Choroid plexus epithelial cell (primary cell): Measurements from ENCODE around the gene TOMM40L.

Experiments used
- DNase-seq: peaks from one replicate; pipeline ENCODE4 v3.0.0-alpha.2; 2010; ENCODE audit warnings: low read depth
- H3K4me3 ChIP-seq: 2 replicates; pipeline ENCODE4 v1.5.1; 2011; ENCODE audit warnings: low read depth, mild to moderate bottlenecking, control low read depth, low read length, moderate library complexity
- TF ChIP-seq, protein P1 (sequence below): conservative IDR thresholded peaks from 2 replicates; pipeline ENCODE4 v1.5.1; 2011; ENCODE audit warnings: low read depth, mild to moderate bottlenecking, control low read depth, inconsistent platforms, low read length, moderate library complexity

The TOMM40L gene

GRCh38 chr1:161182214-161182613 is 43.6 kb upstream of the TOMM40L start:
- DNase-seq: peak; percentile 57
- TF ChIP-seq, protein P1, sequence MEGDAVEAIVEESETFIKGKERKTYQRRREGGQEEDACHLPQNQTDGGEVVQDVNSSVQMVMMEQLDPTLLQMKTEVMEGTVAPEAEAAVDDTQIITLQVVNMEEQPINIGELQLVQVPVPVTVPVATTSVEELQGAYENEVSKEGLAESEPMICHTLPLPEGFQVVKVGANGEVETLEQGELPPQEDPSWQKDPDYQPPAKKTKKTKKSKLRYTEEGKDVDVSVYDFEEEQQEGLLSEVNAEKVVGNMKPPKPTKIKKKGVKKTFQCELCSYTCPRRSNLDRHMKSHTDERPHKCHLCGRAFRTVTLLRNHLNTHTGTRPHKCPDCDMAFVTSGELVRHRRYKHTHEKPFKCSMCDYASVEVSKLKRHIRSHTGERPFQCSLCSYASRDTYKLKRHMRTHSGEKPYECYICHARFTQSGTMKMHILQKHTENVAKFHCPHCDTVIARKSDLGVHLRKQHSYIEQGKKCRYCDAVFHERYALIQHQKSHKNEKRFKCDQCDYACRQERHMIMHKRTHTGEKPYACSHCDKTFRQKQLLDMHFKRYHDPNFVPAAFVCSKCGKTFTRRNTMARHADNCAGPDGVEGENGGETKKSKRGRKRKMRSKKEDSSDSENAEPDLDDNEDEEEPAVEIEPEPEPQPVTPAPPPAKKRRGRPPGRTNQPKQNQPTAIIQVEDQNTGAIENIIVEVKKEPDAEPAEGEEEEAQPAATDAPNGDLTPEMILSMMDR: no peak
- no peak overlapping the region for H3K4me3 ChIP-seq

DNA sequence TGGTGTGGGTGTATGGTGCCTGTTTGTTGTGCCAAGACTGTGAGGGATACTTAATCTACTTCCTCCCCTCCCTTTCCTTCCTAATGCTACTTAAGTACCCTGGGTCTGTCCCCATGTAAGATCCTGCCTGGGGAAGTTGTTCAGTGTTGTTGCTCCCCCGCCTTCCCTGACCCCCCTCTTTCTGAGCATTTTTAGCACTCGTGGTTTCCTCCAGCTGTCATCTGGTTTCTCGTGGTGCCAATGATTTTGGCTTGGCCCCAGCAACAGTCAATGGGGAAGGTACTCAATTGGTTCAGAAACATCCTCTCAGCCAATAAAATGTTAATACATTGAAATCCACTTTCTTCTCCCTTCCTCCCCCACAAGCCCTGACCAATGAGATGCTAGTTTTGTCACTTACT is 40.6 kb upstream of the TOMM40L start:
- DNase-seq: peak; percentile 97
- no peak overlapping the region for H3K4me3 ChIP-seq
- TF ChIP-seq, protein P1: no peak

- H3K4me3 ChIP-seq: no peak overlapping the region
- no peak for DNase-seq
- TF ChIP-seq, protein P1: no peak
Measured at GRCh38 chr1:161185732-161186311, 40.0 kb upstream of the TOMM40L start.

GRCh38 chr1:161187311-161187710 is 38.5 kb upstream of the TOMM40L start:
- no peak overlapping the region for H3K4me3 ChIP-seq
- TF ChIP-seq, protein P1: no peak

GRCh38 chr1:161188381-161188780 is 37.5 kb upstream of the TOMM40L start:
- H3K4me3 ChIP-seq: no peak overlapping the region
- no peak for DNase-seq
- TF ChIP-seq, protein P1: no peak

More at GRCh38 chr1:161187311-161187710, 38.5 kb upstream of the TOMM40L start:
- peak; percentile 50 for DNase-seq

DNA sequence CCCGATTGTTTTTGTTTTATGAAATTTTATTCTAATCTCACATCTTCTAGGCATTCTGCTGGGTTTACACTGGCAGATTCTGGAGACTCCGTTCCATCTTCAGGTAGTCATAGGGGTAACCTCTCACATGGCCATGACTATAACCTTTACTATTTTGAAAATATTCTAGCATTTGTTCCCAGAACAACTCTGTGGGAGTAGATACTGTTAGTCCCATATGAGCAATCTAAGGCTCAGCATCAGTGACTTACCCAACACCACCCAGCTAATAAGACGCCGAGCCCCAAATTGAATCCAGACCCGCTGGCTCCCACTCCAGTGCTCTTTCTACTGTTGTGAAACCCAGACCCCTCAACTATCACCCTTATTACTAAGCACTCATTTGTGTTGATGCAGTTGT is 36.8 kb upstream of the TOMM40L start:
- H3K4me3 ChIP-seq: no peak overlapping the region
- DNase-seq: peak; percentile 23
- TF ChIP-seq, protein P1: no peak

DNA sequence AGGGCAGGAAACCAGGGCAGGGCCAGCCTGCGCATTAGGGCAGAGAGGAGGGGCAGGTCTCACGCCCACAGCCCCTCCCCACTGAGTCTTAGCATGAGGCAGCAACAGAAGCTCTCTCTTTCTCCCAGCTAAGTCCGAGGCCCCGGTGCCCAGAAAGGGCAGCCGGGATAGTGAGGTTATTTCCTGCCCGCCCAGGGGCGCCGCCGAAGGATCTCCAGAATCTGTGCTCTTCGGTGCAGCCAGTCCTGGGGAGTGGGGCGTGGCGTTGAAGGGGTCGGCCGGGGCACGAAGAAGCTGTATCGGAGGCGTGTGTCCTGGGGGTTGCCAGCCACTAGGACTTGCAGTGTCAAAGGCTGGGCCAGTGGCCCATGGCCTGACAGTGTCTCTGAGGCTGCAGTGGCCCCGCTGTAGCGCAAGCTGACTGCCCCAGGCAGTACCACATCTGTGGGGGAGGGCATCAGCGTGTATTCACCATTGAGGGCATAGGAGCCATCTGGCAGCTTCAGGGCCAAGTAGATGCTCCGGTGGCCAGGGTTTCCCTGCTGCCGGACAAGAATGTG is 34.8 kb upstream of the TOMM40L start:
- no peak overlapping the region for H3K4me3 ChIP-seq
- DNase-seq: no peak
- TF ChIP-seq, protein P1: no peak
